Left hindlimb (tissue), 1 donor: Measurements from ENCODE around the gene TSC2.
"Not testable (repeated sequence)": the region's sequence is repeated elsewhere in the genome, so short reads cannot be mapped to it uniquely, and the experiment has no call there.

ENCODE experiments used
- DNase-seq: peaks from one replicate; pipeline ENCODE4 v3.0.0-alpha.2; 2018

Gene TSC2

DNA sequence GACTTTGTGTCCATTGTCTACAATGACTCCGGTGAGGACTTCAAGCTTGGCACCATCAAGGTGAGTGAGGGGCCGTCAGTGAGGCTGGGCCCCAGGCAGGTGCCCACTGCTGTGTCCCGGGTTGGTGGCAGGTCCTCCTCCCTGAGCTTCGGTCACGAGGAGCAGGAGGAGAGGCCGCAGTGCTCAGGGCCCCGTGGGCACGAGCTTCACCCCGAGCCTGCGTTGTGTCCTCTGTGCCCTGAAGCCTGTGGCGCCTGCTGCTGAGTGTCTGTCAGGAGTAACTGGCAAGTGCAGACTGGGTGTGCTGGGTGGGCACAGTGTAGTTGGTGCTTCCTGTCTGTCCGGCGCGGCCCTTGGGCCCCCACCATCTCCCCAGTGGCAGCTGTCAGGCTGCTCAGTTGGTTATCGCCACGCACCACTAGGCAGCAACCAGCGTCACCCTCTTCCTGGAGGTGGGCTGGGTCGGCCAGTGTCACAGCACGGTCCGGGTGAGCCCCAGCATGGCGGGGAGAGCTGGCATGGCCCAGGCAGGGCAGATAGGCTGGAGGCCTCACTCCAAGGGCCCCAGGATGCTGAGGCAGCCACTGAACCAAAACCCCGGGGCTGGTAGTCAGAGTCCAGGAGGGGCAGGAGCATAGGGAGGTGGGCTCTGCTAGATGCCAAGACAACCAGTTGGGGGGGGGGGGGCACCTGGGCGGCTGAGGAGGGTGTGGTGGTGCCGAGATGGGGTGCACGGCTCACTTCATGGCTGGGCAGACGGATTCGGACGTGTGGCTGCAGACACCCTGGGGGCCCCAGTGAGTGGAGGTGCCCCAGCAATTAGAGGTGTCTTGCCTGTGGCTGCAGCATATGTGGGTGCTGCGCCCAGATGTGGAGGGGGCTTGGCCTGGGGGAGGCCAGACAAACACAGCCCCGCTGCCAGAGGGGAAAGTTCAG lies 39.3 kb downstream of the TSC2 start:
- no peak for DNase-seq

DNA sequence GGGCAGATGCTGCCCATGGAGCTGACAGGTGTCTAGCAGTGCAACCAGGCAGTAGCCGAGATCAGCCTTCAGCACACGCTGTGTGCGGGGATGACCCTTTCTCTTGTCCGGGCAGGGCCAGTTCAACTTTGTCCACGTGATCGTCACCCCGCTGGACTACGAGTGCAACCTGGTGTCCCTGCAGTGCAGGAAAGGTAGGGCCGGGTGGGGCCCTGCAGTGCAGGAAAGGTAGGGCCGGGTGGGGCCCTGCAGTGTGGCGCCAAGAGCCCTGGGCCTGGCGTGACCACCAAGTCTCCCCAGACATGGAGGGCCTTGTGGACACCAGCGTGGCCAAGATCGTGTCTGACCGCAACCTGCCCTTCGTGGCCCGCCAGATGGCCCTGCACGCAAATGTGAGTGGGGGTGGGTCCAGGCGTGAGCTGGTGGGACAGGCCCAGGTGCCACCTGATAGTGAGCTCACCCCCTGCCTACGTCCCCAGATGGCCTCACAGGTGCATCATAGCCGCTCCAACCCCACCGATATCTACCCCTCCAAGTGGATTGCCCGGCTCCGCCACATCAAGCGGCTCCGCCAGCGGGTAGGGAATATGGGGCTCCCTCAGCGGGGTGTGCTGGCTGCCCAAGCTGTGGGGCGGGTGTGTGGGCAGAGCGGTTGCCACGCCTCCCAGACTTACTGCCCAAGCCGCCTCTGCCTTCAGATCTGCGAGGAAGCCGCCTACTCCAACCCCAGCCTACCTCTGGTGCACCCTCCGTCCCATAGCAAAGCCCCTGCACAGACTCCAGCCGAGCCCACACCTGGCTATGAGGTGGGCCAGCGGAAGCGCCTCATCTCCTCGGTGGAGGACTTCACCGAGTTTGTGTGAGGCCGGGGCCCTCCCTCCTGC lies 40.2 kb downstream of the TSC2 start:
- DNase-seq: no peak

DNA sequence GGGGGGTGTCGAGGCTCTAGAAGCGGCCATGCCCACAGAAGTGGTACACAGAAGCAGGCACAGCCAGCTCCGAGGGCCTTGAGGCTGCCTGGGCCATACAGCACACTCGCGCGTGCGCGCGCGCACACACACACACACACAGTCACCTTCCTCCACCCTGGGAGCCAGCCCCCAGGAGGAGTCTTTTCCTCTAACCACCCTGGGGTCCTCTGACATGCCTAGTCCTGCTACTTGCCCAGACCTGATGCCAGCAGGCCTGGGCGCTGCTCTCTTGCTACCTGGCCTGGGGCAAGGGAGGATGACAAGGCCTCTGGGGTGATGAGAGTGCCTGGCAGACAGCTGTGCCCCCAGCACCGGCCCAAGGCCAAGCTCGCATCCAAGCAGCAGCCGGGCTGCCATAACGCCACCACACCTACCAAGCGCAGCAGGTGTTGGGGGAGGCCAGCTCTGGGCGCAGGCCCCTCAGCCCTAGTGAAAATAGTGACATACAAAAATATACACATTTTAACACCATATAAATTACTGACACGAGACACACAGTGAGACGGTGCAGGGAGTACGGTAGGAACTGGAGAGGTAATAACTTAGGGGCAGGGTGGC lies 41.1 kb downstream of the TSC2 start:
- no peak for DNase-seq

DNA sequence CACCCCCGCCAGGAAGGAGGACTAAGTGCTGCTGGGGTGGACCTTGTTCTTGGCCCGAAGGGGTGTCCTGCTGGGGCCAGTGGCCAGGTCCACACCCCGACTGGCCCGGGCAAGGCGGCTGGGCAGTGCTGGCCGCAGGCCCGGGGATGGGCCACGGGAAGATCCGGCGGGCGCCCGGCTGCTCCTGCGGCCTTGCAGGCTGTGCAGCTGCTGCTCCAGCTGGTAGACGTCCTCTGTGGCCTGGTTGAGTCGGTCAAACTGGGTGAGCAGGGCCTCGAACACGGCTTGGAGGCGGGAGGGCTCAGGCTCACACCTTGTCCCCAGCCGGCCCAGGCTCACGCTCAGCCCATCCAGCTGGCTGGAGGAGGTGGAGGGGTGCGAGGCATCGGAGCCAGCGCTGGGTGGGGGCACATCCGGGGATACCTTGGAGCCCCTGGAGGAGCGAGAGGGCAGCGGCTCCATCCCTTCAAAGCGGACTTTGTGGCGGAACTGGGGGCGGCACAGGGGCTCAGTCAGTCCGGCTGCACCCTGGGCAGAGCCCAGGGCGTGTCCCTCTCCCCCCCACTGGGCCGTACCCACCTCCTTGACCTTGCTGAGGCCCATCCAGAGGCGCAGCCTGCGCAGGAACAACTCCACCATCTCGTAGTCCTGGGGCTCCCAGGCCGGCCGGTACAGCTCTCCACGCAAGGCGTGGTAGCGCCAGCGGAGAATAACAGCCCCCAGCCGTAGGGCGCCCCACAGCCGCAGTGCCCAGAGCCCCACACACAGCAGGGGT lies 42.1 kb downstream of the TSC2 start:
- DNase-seq: no peak

DNA sequence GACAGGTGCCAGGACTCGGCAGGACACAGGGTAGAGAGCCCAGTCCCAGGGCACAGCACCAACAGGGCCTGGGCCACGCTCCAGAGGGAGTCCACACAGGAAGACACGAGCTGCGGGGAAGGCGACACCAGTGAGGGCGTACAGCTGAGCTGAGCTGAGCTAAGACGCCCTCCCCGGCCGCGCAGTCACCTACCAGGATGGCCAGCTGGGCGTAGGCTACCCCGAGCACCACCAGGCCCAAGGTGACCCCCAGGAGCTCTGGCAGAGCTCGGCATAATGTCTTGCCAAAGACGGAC lies 42.6 kb downstream of the TSC2 start:
- DNase-seq: no peak

DNA sequence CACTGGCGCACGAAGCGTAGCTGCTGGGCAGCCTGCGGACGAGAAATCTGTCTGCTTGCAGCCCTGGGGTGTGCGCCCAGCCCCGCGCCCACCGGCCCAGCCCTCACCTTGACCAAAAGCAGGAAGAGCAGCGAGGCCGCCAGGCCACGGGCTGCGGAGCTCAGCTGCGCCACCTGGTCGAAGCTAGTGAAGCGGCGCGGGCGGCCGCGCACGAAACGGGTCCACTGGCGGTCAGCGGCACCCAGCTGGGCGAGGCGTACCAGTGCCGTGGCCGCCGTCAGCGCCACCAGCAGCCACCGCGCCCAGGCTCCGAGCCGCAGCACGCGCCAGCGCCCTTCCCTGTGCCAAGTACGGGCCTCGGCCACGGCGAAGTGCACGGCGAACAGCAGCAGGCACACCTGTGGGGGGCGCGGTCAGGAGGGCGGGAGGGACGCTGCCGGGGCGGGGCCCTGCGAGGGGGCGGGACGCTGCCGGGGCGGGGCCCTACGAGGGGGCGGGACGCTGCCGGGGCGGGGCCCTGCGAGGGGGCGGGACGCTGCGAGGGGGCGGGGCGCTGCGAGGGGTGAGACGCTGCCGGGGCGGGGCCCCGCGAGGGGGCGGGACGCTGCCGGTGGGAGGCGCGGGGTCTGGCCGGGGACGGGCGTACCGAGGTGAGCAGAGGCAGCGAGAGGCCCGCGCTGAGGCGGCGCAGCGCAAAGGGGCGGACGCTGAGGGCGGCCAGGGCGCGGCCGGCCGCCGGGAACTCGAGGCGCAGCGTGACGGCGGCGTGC lies 43.2 kb downstream of the TSC2 start:
- peak; percentile 92 for DNase-seq

DNA sequence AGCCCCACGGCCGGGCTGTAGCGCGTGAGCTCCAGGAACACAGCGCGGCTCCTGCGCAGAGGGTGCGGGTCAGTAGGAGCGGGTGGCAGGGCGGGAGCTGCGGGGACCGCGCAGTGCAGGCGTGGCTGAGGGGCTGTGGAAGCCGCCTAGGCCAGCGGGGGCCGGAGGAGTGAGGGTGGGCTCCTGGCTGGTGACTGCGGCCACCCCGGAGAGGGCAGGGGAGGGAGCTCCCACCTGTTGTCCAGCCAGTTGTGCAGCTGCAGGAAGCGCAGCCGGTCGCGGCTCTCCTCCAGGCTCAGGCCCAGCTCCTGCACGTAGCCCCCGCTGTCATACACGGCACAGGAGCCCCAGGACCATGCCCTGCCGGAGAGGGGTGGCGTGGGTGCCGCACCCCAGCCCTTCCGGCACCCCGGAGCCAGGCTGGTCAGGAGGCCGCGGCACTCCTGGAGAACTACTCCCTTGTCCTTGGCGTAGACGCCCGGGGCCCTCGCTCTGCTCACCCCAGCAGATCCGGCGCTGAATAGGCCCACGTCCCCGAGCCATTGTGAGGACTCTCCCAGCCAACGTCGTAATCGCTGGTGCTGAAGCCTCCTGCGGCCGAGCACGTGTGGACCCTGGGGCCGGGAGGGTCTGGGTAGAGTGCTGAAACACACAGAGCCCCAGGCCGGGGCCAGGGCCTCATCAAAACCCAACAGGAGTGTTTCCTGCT lies 43.9 kb downstream of the TSC2 start:
- DNase-seq: no peak

DNA sequence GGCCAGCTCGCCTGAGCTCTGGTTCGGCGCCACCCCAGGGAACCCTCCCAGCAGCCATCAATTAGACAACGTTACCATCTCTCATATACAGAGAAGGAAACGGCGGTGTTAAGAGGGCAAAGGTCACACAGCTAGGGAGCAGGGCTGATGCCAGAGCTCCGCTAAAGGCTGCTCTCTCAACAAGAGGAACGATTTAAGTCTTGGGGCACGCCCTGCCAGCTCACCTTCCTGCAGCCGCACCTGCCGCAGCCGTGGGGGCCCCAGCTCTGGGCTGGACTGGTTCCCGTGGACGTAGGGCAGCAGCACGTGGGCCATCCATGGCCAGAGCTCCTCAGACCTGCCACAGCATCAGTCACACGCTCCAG lies 44.5 kb downstream of the TSC2 start:
- no peak for DNase-seq

DNA sequence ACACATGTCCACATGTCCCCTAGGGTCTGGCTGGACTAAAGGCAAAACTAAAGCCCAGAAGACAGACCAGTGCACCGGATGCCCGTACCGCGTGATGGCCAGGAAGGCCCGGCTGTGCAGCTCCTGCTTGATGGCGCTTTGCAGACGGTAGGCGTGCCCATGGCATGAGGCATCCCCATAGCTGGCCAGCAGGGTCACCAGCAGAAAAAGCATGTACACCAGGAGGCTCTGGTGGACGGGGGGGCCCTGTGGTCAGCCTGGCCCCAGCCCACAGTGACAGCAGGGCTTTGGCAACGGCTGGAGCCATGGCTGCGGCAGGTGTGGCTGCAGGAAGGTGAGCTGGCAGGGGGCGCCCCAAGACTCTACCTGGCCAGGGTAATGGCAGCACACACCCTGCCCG lies 45.1 kb downstream of the TSC2 start:
- DNase-seq: no peak

DNA sequence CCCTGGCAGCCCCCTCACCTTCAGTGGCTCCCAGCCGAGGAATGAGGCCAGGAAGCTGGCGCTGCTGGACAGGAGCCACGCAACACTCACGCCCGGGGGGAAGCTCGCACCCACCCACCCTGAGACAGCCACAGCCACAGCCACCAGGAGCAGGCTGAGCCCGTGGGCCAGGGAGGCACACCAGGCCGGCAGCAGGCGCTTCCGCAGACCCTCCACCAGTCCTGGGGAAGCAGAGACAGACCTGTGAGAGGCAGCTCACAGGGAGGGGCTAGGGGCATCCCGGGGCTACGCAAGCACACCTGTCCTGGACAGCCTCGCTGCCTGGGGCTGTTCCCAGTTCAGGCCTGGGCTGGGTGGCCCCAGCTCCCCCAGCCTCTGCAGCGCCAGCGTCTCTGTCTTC lies 46.0 kb downstream of the TSC2 start:
- no peak for DNase-seq

DNA sequence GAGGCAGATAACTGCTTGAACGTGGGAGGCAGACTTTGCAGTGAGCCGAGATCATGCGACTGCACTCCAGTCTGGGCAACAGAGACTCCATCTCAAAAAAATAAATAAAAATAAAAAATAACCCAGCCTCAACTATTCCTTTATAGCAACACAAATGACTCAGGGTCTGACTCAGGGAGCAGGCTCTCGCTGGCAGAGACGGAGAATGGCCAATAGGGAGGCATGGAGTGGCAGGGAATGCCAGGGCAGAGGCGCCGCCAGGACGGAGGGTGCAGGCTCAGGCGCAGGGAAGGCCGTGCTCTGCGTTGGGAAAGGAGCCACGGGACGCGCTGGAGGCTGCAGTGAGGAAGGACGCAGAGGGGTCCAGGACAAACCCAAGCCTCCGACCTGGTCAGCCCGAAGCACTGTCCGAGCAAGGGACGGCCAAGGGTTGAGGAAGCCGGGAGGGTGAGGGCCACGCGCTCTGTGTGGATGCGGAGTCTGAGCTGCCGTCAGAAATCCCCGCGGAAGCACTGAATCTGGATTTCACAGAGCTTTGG lies 47.6 kb downstream of the TSC2 start:
- no peak for DNase-seq

DNA sequence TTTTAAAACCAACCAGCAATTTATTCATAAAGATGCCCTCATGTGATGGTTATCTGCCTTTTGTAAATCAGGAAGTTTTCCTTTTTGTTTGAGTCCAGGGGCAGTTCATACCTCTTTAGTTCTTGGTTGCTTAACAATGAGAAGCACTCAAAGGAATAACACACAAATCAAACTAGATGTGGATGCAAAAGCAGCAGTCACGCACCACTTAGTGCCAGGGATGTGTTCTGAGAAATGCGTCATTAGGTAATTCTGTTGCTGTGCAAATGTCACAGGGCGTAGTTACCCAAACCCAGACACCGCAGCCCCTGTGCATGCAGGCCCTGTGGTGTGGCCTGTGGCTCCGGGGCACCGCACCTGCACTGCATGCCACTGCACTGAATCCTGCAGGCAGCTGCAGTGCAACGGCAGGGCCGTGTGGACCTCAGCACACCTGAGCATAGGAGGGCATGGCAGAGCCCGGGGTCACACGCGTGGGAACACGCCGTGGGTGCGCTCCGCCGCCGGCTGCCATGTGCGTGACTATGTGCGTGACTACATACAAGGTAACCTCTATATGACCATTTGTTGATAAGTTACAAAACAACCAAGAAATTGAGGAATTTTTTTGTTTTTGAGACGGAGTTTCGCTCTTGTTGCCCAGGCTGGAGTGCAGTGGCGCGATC lies 48.3 kb downstream of the TSC2 start:
- DNase-seq: no peak

DNA sequence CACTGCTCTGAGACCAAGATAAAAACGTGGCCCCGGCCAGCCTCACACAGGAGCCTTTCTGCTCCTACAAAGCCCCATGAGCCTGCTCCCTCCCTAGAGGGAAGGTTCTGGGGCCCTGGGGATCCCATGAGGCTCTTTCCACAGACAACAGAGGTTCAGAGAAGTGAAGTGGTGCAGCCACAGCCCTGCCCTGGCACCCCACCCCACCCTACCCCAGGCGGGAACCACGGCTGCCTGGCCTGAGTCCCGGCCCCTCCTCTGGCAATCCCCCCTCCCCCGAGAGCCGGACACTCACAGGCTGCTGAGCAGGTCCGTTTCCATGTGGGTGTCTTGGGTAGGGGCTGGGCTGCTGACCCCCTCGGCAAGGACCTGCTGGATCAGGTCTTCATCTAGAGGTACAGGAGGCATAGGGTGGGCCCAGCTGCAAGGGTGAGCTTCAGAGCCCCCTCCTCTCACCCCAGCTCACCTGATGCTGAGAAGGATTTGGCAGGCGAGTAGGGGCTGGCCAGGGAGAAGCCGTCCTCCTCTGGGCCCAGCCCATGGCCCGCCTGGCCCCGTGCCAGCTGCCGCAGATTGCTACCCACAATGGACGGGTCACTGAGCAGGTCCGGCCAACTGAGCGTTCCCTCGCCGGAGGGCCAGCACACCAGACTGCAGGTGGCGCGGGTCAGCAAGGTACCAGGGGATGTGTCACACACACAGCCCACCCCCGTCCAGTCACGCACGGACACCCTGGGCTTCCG lies 49.2 kb downstream of the TSC2 start:
- no peak for DNase-seq

DNA sequence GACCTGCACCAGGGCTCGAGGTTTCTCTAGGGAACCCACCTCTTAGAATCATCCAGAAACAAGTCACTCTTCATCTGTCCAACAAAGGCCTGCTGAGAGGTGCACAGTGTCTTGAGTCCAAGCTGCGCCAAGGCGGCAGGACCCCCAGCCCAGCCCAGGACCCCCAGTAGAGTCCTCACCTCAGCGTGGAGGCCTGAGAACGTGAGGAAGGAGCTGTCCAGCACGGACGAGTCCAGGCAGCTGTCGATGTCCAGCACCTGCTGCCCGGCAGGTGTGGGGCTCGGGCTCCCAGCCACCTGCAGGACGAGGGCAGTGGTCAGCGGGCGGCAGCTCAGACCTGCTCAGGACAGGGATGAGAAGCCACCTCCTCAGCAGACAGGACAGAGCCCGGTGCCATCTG lies 49.9 kb downstream of the TSC2 start:
- not testable (repeated sequence) for DNase-seq

DNA sequence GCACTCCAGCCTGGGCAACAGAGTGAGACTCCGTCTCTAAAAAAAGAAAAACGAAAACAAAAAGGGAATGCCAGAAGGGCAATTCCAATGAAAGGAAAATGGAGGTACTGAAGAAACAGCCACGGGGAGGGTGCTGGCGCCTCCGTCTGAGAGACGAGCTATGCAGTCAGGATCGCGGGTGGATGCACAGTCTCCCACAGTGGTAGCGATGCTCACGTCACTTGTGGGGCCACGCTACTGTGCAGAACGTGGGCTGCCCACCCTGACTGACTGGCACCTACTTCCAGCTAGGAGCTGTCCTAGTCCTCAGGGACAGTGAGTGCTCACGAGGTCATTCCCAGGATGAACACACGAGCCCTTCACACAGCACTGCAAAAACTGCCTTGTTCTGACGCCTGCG lies 53.8 kb downstream of the TSC2 start:
- DNase-seq: not testable (repeated sequence)

DNA sequence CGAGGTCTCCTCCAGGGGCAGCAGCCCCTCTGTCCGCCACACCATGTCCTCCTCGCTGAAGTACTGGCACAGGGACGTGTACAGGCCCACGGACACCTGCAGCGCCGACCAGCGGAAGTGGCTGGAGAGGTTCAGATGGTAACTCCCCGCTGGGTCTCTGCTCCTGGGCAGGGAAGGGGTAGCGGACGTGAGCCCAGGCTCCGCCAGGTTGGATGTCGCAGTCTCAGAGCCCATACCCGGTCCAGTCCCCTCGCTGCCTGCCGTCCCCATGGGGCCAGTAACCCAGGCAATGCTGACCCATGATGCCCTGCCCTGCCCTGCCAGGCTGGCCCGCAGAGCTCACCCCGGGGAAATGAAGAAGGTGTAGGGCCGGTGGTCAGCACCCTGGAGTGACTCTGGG lies 54.7 kb downstream of the TSC2 start:
- no peak for DNase-seq

DNA sequence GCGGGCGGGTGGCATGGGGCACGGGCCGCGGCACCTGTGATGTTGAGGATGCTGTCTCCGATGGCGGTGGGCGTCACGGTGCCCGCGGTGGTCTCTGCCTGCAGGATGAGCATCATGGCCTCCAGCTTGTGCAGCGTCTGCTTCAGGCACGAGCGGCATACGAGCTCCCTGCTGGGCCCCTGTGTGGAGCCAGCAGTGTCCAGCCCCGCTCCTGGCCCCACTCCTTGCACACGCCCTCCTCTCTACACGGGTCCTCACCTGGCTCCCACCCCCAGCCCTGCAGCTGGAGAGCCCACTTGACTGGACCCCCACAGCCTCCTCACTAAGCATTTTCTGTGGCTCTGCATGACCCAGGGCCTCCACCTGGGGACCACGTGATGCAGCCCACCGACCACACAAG lies 56.7 kb downstream of the TSC2 start:
- not testable (repeated sequence) for DNase-seq

DNA sequence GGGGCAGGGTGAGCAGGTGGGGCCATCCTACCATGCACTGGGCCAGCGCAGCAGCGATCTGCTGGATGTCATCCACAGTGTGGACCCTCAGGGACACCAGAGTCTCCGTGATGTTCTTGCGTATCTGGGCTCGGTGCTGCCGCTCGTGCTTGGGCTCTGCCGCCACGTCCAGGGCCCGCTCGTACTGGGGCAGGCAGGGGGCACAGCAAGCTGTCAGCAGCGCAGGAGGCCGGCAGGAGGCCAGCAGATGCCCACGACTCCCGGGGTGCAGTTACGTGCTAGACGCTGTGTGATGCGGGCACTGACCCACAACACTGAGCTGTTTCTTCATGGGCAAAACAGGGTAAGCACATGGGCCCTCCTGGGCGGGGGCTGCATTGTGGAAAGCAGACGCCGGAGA lies 57.5 kb downstream of the TSC2 start:
- not testable (repeated sequence) for DNase-seq

DNA sequence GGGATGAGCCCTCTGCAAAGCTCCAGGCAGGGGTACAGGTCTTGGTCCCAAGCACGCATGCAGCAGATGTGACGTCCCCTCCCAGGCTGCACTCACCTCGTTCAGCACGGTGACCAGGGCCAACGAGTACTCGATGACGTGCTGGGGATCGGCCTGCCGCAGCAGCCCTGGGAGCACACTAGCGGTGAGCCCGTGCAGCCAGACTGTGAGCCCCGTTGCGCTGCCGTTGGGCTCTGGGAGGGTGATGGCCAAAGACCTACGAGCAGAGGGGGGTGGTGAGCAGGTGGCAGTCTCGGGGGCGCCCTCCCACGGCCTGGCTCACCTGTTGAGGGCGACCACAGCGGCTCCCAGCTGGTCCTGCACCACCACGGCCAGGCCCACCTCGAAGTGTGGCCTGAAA lies 58.0 kb downstream of the TSC2 start:
- not testable (repeated sequence) for DNase-seq

DNA sequence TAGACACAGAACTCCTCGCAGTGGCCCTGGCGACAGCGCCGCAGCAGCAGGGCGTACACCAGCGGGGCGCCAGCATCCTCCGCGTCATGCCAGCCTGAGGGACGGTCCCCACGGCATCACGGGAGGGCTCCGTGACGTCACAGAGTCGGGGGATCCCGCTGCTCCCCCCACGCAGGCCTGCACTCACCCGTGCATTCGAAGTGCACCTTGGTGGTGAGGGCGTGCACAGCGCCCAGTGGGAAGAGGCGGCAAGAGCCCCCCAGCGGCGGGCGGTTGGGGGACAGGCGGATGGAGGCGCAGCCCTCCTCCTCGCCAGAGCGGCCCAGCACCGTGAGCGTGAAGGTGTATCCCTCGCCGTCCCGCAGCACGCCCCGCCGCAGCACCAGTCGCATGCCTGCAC lies 58.4 kb downstream of the TSC2 start:
- not testable (repeated sequence) for DNase-seq
